RWPE1 (cell line): ENCODE results near the gene ZNF775.
A peak's percentile ranks its signal among the peaks of the same experiment; 100 is the strongest.

Experiments
- CTCF ChIA-PET: fragments of 350-600 bp; sonication (Branson Sonifier 250); formaldehyde crosslinking; extraction: SDS; loops from one replicate; lab custom pipeline; 2021; lab: Yijun Ruan, JAX
- POLR2A ChIA-PET: fragments of 400-600 bp; formaldehyde crosslinking; extraction: SDS; loops from one replicate; lab custom pipeline; 2020; ENCODE audit warnings: antibody characterized with exemption; ENCODE audit not compliant: low non-redundant PET; lab: Yijun Ruan, JAX
- DNase-seq: peaks from one replicate; pipeline ENCODE4 v3.0.0; 2012; ENCODE audit warnings: low spot score
- H3K27ac ChIP-seq: fragments of 450-650 bp; 2 replicates; pipeline ENCODE4 v1.5.1; 2017
- CTCF ChIP-seq: fragments of 450-650 bp; conservative IDR thresholded peaks from 2 replicates; pipeline ENCODE4 v1.5.1; 2017; ENCODE audit warnings: low read depth, mild to moderate bottlenecking

Gene ZNF775

GRCh38 chr7:150413640-150414081 lies 34.5 kb downstream of the ZNF775 start:
- TF ChIP-seq CTCF: no peak
- CTCF ChIA-PET: no interaction called here

GRCh38 chr7:150415161-150416153 lies 36.3 kb downstream of the ZNF775 start:
- ChIA-PET POLR2A (no interaction called here), CTCF (interaction anchor here (0.6 kb wide), 1 partner anchor 317 kb away, joined by 3 read pairs; no protein-coding TSS in a partner anchor)
- TF ChIP-seq CTCF: no peak
- no peak for DNase-seq
- no peak overlapping the region for H3K27ac ChIP-seq

More at GRCh38 chr7:150413640-150414081, 34.5 kb downstream of the ZNF775 start:
- no peak for DNase-seq
- no peak overlapping the region for H3K27ac ChIP-seq
- POLR2A ChIA-PET: no interaction called here

GRCh38 chr7:150417239-150417638 lies 38.1 kb downstream of the ZNF775 start:
- ChIA-PET CTCF (interaction anchor here (0.6 kb wide), 1 partner anchor 158 kb away, joined by 4 read pairs; no protein-coding TSS in a partner anchor), POLR2A (no interaction called here)
- no peak overlapping the region for H3K27ac ChIP-seq
- DNase-seq: no peak
- TF ChIP-seq CTCF: no peak

- no peak overlapping the region for H3K27ac ChIP-seq
- TF ChIP-seq CTCF: no peak
- CTCF ChIA-PET: interaction anchor here (0.6 kb wide), 1 partner anchor 159 kb away, joined by 4 read pairs; no protein-coding TSS in a partner anchor
- POLR2A ChIA-PET: no interaction called here
- no peak for DNase-seq
Observed at GRCh38 chr7:150417863-150418262, 38.7 kb downstream of the ZNF775 start.

GRCh38 chr7:150420242-150420641 lies 41.1 kb downstream of the ZNF775 start:
- ChIA-PET POLR2A (no interaction called here), CTCF (interaction anchor here (1.1 kb wide), 1 partner anchor 14 kb away, joined by 3 read pairs; no protein-coding TSS in a partner anchor)
- H3K27ac ChIP-seq: no peak overlapping the region
- no peak for TF ChIP-seq CTCF
- no peak for DNase-seq

GRCh38 chr7:150420987-150421674 lies 42.0 kb downstream of the ZNF775 start:
- peak; percentile 97 for TF ChIP-seq CTCF
- DNase-seq: peak; percentile 71
- H3K27ac ChIP-seq: no peak overlapping the region
- ChIA-PET POLR2A (no interaction called here), CTCF (interaction anchor here (0.5 to 0.6 kb wide), 2 partner anchors 53 to 67 kb away, joined by 3 read pairs; partner anchors contain the start of gene REPIN1)
